SH-SY5Y (cell line): Measurements from ENCODE around the gene STX5.

ENCODE experiments used
- GATA2 ChIP-seq: IDR thresholded peaks from 2 replicates; pipeline ENCODE4 v1.6.1; 2011; ENCODE audit warnings: mild to moderate bottlenecking, low read depth, low read length
- GATA3 ChIP-seq: IDR thresholded peaks from 2 replicates; pipeline ENCODE4 v1.6.1; 2011; ENCODE audit warnings: low read depth, mild to moderate bottlenecking, low read length, moderate library complexity

The STX5 gene, protein sequence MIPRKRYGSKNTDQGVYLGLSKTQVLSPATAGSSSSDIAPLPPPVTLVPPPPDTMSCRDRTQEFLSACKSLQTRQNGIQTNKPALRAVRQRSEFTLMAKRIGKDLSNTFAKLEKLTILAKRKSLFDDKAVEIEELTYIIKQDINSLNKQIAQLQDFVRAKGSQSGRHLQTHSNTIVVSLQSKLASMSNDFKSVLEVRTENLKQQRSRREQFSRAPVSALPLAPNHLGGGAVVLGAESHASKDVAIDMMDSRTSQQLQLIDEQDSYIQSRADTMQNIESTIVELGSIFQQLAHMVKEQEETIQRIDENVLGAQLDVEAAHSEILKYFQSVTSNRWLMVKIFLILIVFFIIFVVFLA

GRCh38 chr11:62831520-62832335, at the start of gene STX5:
Gene STX5 (minus strand): TSS chr11:62832051. CDS start chr11:62831243, 808 bp downstream.
- TF ChIP-seq GATA3 (no peak), GATA2 (no peak)

- TF ChIP-seq GATA3 (no peak), GATA2 (no peak)
Measured at GRCh38 chr11:62880803-62881578, 49.1 kb upstream of the STX5 start, which contains the start of gene SLC3A2. Gene SLC3A2 (plus strand): TSS chr11:62880896. CDS start chr11:62881024, 128 bp downstream.

DNA sequence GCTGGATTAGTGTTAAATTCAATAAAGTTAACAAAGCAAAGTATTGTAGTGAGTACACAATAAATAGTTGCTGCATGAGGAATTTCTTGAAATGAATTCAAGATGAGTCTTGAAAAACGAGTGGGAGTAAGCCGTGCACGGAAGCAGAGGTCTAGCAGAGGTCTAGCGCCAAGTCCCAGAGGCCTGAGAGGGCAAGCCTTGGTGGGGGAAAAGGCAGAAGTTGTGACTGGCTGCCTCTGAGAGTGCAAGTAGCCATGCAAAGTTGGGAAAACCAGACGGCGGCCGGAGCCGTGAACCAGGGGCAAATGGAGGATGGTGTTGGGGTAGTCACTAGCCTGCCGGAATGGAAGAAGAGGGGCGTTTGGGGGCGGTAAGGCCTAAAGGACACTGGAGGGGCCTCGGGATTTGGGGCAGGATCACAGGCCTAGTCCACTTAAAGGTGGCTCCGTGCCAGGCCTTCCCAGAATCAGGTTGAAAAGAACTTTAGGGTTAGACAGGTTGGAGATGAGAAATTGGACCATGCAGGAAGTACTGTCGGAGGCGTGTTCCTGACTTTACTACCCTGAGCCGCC, 48.5 kb upstream of the STX5 start:
- no peak for TF ChIP-seq GATA2
- TF ChIP-seq GATA3: no peak

- TF ChIP-seq GATA2 (no peak), GATA3 (no peak)
Measured at GRCh38 chr11:62879235-62879978, 47.6 kb upstream of the STX5 start.

DNA sequence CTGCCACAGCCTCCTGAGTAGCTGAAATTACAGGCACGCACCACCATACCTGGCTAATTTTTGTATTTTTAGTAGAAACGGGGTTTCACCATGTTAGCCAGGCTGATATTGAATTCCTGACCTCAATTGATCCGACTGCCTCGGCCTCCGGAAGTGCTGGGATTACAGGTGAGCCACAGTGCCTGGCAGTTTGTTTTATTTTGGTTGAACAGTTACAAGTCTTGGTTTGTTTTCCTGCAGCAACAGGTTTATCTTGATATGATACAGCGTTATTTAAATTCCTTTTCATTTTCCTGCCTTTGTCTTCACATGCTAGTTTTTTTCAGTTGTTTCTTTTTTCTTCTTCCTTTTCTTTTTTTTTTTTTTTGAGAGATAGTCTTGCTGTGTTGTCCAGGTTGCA, 44.9 kb upstream of the STX5 start:
- no peak for TF ChIP-seq GATA2
- no peak for TF ChIP-seq GATA3

- TF ChIP-seq GATA2 (no peak), GATA3 (no peak)
Measured at GRCh38 chr11:62875698-62876478, 44.0 kb upstream of the STX5 start.

DNA sequence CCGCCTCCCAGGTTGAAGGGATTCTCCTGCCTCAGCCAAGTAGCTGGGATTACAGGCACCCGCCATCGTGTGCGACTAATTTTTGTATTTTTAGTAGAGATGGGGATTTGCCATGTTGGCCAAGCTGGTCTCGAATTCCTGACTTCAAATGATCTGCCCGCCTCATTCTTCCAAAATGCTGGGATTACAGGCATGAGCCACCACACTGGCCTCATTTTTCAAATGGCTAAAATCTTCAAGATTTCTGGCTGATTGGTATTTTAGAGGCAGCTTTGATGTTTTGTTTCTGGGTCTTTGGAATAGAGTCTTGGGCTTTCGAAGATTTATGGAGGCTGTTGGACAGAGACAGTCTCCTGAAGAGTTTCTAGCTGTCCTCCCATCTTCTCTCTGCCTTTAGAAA, 43.0 kb upstream of the STX5 start:
- TF ChIP-seq GATA3: no peak
- TF ChIP-seq GATA2: no peak

GRCh38 chr11:62865635-62866034, 33.8 kb upstream of the STX5 start:
- no peak for TF ChIP-seq GATA3
- no peak for TF ChIP-seq GATA2

DNA sequence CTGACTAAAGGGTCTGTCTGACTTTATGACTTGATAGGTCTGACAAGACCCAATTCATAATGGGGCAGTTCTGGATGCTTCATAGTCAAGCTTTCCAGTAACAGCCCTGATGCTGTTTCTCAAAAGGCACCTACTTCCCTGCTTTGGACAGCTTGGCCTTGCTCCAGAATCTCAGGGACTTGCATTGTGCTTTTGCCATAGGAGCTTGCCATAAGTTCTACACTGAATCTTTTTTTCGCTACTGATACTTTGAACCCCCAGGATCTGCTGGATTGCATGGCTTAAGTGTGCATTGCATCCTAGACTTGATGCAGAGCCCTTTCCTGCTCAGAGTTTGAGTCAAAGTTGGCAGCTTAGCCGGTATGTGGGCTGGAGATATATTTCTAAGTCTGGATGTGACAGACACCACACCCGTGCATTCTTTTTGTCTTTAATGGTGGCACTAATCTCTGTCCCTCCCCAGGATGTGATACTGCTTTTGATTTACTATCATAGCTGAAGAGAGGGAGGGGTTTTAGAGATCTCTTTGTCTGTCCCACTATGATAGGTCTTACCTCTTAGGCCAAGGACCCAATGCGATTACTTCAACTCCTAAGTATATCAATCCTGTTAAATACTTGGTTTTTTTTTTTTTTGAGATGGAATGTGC, 32.0 kb upstream of the STX5 start:
- TF ChIP-seq GATA2: no peak
- TF ChIP-seq GATA3: no peak

GRCh38 chr11:62860835-62861563, 29.1 kb upstream of the STX5 start:
- TF ChIP-seq GATA2 (no peak), GATA3 (no peak)

DNA sequence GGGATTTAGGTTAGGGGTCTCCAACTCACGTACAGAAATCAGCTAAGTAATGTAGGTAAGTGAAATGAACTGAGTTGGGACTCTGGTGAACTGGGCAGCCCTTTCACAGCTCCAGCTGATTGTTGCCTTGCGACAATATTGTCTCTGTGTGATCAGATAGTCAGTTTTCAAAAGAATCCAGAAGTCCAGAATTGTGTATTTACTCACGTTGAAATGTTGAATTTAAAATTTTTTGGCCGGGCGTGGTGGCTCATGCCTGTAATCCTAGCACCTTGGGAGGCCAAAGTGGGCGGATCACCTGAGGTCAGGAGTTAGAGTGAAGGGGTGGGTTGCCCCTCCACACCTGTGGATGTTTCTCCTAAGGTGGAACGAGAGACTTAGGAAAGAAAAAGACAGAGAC, 26.4 kb upstream of the STX5 start:
- TF ChIP-seq GATA2 (no peak), GATA3 (no peak)

GRCh38 chr11:62857541-62857982, 25.7 kb upstream of the STX5 start:
- TF ChIP-seq GATA2 (no peak), GATA3 (no peak)
